ENCODE data around the gene PLBD2.

The PLBD2 gene

DNA sequence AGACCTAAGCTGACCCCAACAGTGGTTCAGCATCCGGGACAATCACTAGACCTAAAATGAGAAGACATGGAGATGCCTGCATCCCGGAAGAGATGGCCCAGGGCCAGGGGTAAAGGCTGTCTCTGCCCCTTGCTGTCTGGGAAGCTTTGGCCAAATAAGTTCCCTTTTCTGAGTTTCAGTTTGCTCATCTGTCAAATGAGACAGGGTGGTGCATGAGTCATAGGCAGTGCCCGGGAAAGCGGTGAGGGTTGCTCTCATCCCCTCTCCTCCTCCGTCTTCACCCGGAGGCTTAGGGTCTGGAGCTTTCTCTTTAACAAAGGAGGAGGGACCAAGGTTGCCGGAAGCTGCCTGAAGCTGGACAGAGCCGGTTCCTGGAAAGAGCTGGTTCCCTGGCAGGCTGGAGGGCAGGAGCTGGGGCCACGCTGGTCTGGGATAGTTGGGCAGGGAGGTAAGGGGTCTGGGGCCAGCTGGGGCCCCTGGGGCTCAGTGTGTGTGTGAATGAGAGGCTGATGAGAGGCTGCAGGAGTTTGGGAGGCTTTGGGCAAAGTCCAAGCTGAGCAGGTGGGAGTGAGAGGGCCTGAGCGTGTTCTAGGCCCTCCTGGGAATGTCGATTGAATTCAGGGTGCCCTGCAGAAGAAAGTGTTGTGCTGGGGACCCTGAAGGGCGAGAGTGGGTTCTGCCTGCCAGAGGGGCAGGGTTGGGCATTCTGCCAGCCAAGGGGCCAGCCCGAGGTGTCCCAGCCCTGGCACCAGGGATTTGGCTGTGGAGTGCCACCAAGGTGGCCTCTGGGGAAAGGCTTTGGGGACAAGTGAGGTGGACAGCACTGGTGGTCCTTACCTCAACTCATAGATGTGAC, 63.9 kb downstream of the PLBD2 start, which contains the start of gene SDSL:
Gene SDSL, plus strand, starts transcription at position 351 of the 856 bp plus-strand sequence. CDS start 5,603 bp downstream, outside the sequence.
- DNase-seq: peak; percentile 67

DNA sequence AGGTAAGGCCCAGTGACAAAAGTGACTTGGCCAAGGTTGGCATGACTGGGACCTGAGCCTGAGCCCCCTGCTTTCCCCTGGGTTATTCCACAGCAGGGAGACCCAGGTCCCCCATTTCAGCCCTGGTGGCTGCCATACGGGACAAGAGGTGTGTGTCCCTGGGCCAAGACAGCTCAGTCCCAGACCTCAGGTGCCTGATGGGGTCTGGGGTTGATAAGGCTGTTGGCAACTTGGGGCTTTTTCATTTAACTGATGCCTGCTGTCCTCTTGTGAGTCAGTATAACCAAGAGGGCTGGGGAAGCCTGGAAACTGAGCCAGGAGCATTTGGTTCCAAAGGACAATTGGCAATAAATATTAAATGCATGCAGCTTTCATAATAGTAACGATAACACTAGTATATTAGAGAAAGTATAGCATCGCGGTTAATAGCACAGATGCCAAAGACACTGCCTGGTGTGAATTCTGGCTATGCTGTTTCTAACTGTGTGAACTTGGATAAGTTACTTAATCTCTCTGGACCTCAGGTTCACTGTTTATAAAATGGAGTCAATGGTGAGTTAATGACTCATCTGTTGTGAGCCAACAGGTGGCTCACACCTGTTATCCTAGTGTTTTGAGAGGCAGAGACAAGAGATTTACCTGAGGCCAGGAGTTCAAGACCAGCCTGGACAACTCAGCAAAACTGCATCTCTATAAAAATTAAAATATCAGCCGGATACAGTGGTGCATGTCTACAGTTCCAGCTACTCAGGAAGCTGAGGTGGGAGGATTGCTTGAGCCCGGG, 64.7 kb downstream of the PLBD2 start:
- no peak for DNase-seq

DNA sequence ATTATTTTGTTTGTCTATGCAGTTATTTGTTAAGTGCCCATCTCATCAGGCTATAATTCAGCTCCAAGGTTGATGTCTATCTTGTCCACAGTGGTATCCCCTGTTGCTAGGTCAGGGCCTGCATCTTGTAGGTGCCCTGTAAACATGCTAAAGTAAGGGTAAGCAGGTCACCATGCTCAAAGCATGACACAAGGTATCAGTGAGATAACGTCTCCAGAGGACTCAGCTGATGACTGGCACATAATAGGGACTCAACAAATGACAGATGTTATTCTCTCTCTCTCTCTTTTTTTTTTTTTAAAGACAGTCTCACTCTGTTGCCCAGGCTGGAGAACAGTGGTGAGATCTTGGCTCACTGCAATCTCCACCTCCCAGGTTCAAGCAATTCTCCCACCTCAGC, 66.1 kb downstream of the PLBD2 start:
- no peak for DNase-seq

DNA sequence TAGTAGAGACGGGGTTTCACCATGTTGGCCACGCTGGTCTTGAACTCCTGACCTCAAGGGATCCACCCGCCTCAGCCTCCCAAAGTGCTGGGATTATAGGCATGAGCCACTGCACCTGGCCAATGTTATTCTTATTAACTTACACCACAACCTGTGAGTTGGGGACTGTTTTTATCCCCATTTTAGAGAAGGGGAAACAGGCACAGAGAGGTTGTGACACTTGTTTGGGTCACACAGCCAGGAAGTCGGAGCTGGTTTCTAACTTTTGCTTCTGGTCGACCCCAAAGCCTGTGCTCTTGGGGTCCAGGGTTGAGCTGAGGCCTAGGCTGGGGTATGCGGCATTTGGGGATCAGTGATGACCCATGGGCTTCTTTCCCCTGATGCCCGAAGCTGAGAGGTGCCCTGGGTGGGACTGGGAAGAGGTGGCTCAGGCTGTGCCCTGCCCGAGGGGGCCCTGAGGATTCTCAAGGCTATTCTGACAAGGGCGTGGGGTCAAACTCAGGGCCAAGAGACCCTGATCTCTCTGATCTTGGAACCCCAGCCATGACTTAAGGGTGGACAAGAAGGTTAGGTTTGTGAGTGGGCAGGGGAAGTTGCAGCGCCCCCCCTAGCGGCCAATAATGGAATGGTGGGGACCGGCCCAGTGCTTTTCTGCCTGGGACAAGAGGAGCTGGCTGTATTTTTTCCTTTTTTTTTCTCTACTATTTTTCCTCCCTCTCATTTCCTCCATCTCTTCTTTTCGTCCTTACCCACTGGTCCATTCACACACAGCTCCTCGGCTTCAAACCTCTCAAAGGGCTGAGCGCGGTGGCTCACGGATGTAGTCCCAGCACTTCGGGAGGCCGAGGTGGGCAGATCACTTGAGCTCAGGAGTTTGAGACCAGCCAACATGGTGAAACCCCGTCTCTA, 66.8 kb downstream of the PLBD2 start:
- peak; percentile 62 for DNase-seq

DNA sequence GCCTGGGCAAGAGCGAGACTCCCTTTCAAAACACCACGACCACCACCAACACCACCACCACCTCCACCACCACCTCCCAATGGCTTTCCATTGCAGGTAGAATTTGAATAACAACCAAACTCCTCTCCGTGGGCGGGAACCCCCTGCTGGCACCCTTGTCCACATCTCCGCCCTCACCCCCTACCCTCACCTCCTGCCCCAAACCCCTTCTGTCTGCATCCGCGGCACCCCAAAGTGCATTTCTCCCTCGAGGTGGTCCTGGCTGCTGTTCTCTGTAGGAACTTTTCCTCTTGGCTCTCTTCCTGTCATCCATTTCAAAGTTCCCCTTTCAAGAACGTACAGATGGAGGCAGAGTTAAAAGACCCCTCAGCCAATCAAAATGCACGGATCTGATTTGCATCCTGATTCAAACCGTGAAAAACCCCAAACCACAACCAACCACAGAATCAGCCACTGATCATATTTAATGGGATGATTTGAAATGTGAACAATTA, 67.6 kb downstream of the PLBD2 start:
- DNase-seq: no peak

DNA sequence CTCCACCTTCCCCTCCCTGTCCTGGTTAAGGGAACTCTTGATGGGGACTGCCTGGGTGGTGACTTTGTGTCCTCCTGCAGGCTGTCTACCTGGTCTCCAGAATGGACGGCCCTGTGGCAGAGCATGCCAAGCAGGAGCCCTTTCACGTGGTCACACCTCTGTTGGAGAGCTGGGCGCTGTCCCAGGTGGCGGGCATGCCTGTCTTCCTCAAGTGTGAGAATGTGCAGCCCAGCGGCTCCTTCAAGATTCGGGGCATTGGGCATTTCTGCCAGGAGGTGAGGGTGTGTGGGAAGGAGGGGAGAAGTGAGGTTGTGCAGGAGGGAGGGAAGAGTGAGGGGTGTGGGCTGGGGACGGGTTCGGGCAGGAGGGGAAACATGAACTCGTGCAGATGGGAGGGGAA, 69.5 kb downstream of the PLBD2 start:
- DNase-seq: no peak

DNA sequence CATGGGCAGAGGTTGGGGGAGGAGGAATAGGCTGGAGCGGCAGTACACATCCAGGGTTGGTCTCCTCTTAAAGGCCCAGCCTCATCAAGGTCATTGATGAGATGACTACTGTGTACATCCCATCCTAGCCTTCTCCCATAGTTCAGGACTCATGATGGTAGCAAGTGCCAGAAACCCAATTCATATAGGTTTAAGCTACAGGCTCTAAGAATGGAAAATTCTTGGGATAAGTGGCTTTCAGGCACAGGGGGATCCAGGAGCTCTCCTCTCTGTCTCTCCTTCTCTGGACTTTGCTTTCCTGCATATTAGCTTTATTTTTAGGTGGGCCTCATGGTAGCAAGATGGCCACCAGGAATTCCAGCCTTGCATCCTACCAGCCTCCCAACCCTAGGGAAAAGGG, 70.1 kb downstream of the PLBD2 start:
- DNase-seq: no peak

DNA sequence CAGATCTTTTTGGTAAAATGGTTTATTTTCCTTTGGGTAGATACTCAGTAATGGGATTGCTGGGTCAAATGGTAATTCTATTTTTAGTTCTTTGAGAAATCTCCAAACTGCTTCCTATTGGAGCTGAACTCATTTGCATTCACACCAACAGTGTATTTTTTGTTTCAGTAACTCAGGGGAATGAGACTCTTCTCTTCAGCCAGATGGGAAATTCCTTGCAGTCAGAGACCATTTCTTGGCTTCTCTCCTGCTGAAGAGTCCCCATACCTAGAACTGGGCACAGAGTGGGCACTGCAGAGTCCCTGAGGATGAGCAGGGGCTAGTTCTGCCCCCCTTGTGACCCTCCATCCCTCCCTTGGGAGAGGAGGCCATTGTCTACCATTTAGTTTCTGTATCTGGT, 74.6 kb downstream of the PLBD2 start:
- no peak for DNase-seq

DNA sequence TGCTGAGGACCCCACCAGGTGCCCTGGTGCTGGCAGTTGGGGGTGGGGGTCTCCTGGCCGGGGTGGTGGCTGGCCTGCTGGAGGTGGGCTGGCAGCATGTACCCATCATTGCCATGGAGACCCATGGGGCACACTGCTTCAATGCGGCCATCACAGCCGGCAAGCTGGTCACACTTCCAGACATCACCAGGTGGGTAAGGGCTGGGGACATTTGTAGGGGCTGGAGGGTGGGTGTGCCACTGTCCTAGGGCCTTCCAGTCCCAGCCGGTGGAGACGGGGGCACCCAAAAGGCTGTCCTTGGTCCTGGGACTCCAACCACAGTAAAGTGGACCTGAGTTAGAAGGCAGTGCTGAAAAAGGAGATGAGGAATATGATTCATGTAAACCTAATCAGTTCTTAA, 77.0 kb downstream of the PLBD2 start:
- no peak for DNase-seq

DNA sequence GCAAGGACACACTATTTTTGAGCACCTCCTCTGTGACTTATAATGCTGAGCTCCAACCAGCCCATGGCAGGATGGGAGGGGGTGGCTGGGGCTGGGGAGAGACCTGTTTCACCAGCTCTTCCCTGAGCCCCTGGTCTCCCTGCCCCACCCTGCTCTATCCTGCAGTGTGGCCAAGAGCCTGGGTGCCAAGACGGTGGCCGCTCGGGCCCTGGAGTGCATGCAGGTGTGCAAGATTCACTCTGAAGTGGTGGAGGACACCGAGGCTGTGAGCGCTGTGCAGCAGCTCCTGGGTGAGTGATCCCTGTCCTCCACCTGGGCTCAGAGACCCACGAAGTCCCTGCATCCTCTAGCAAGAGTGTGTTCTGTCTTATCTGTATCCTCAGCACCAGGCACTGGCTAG, 78.2 kb downstream of the PLBD2 start:
- no peak for DNase-seq

DNA sequence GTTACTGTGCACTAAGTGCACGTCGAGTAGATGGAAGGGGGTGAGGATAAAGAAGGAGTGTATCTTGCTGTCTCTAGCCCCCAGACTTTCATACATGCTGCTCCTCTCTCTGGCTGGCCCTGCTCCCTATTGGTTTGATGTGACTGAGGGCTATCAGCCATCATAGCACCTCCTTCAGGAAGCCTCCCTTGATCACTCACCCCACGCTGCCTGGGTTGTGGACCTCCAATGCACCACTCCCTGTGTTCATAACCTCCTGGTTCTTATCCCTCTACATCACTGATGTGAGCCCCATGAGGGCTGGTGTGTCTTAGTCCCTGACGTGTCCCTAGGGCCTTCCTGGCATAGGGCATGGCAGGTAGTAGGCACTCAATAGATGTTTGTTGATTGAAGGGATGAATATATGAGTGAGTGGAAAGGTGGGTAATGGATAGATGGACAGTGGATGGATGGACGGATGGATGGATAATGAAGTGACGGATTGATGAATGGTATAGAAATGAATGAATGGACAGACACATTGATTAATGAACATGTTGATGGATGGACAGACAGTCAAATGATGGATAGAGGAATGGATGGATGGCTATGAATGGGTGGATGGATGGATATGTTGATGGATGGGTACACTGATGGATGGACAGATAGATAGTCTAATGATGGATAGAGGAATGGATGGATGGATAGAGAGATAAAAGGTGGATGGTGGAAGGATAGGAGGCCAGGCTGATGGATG, 78.8 kb downstream of the PLBD2 start:
- no peak for DNase-seq

DNA sequence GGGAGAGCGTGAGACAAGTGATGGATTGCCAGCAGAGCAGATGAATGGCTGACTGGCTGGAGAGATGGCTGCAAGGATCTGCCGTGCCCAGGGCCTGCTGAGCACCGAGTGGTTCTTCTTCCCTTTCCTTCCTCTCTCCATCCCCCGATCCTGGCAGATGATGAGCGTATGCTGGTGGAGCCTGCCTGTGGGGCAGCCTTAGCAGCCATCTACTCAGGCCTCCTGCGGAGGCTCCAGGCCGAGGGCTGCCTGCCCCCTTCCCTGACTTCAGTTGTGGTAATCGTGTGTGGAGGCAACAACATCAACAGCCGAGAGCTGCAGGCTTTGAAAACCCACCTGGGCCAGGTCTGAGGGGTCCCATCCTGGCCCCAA, 79.3 kb downstream of the PLBD2 start:
- DNase-seq: no peak

DNA sequence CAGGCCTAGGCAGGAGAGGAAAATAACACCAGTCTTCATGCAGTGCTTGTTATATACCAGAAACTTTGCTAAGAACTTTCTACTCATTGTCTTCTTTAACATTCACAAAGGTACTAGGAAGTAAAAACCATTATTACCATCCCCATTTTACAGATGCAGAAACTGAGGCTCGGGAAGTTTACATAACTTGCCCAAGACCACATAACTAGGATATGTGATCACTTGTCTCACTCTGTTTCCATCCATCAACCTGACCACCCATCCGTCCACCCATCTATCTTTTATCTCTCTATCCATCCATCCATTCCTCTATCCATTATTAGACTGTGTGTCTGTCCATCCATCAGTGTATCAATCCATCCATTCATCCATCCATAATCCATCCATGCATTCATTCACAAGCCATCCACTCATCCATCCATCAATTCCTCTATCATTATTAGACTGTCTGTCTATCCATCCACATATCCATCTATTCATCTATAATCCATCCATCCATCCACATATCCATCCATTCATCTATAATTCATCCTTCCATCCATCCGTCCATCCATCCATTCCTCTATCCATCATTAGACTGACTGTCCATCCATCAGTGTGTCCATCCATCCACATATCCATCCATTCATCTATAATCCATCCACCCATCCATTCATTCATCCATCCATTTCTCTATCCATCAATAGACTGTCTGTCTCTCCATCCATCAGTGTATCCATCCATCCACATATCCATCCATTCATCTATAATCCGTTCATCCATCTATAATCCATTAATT, 80.3 kb downstream of the PLBD2 start:
- DNase-seq: no peak

DNA sequence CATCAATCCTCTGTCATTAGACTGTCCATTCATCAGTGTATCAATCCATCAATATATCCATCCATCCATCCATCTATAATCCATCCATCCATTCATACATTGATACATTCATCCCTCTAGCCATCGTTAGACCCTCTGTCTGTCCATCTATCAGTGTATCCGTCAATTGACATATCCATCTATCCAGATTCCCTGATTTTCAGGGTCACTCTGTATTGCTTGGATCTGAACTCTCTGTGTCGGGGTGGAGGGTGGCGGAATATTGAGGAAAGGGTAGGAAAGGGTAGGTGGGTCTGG, 80.9 kb downstream of the PLBD2 start:
- DNase-seq: no peak

DNA sequence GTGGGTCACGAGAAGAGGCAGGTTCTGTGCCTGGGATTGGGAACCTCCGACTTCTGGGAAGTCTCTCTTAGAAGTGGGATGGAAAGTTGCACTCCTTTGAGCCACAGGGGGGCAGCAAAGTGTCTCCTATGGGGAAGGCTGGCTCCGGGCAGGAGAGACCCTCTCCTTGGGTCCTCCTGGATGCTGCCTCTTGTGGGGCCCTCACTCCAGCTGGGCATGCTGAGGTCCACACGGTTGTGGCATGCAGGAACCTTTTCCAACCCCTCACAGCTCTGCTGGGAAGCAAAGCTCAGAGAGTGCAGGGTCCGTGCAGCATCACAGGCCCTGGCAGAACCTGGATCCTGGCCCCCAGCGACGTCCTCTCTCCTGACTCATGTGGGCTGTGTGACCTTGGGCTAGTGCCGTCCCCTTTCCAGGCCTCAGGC, 81.2 kb downstream of the PLBD2 start:
- peak; percentile 85 for DNase-seq

DNA sequence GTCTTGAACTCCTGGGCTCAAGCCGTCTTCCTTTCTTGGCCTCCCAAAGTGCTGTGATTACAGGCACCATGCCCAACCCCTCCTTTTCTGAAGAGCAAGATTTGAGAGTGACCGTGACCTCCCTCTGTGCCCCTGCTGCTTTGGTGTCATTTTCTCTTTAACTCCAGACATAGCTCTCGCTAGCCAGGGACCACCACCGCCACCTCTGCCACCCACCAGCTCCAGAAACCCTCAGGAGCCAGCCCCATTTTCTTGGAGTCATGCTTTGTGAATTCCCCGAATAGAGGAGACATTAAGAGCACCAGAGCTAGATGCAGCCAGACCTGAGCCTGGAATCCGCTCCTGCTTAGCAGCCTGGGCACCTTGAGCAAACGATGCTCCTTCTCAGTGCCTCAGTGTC, 81.9 kb downstream of the PLBD2 start:
- DNase-seq: no peak

Data from eye (tissue), 1 donor.